Left lung (tissue), 10 donors: ENCODE results near the gene MACROD2. TPM values are rescaled to one million over a fixed set of nuclear protein-coding genes. Genes with fewer than 3 reads are reported as not detected.

Experiments
- ATAC-seq: fragments of 200-7000 bp; cut with Tn5 transposase; one replicate; pipeline ENCODE4 v1.9.1; 2020; ENCODE audit warnings: moderate library complexity
- DNase-seq, 4 donors: peaks; one replicate each; pipeline ENCODE4 v3.0.0-alpha.2; 2013 to 2020
- H3K27ac ChIP-seq, 2 donors: fragments of 200-600 bp; sonication (generic) in 1 of 2; one replicate each; pipeline versions ENCODE4 v1.5.0 to v1.8.0; 2020 to 2021
- H3K27me3 ChIP-seq, 2 donors: fragments of 200-600 bp; sonication (generic) in 1 of 2; one replicate each; pipeline versions ENCODE4 v1.5.0 to v1.8.0; 2020 to 2021
- H3K36me3 ChIP-seq, 2 donors: fragments of 200-600 bp; sonication (generic) in 1 of 2; one replicate each; pipeline versions ENCODE4 v1.5.0 to v1.8.0; 2020 to 2021
- H3K4me1 ChIP-seq, 2 donors: fragments of 200-600 bp; one replicate each; pipeline ENCODE4 v1.8.0; 2021
- H3K4me3 ChIP-seq, 2 donors: fragments of 200-600 bp; sonication (generic) in 1 of 2; one replicate each; pipeline versions ENCODE4 v1.5.0 to v1.8.0; 2020 to 2021; ENCODE audit warnings: mild to moderate bottlenecking in 1 of 2
- H3K9me3 ChIP-seq, 2 donors: fragments of 200-600 bp; sonication (generic) in 1 of 2; one replicate each; pipeline versions ENCODE4 v1.5.0 to v1.8.0; 2020 to 2021
- CTCF ChIP-seq, 2 donors: fragments of 200-600 bp; sonication (generic) in 1 of 2; IDR thresholded peaks; one replicate each; pipeline versions ENCODE4 v1.5.0 to v1.8.0; 2021; ENCODE audit warnings: antibody characterized with exemption in 2 of 2
- intact Hi-C, 2 donors: fragments of 100-400 bp; cut with DNase I; formaldehyde crosslinking; loops; one replicate each; pipeline versions ENCODE4 v1.11.2 to v1.14.2; 2022
- polyA plus RNA-seq, 6 donors: library from polyadenylated mRNA; unstranded; fragments of 120-200 nt; gene quantifications; one replicate each; pipeline ENCODE4 v1.2.1, GENCODE V29; 2013; ENCODE audit not compliant: insufficient read length in 6 of 6
- total RNA-seq, 2 donors: library from RNA; stranded (reverse); fragmentation: NEBNext Ultra II Directional; extraction: Animal tissue kit (Norgen Biotek cat#: 25700); gene quantifications; one replicate each; pipeline ENCODE4 v1.2.1, GENCODE V29; 2021
- donor health status: DM: no; HTN: yes; CAD: no.
- donor health status: DM: no; HTN: no; CAD: no.

Gene MACROD2
- total and polyA plus RNA-seq, 8 donors = 6.1 to 23.6 (median 8.9) TPM

- no peaks in the 10 kb centered on the region for H3K4me1 ChIP-seq
- DNase-seq (no peak), ATAC-seq (no peak)
- peaks cover 0 to 3% of the 10 kb centered on the region in 2 donors for H3K9me3 ChIP-seq
- no peak overlapping the region for H3K4me3 ChIP-seq
- no peaks in the 10 kb centered on the region for H3K27me3 ChIP-seq
- no peak for TF ChIP-seq CTCF (IDR thresholded peaks at IDR 0.05)
- H3K36me3 ChIP-seq = no peaks in the 10 kb centered on the region
- intact Hi-C loops = no loop called here
- H3K27ac ChIP-seq = no peak overlapping the region
These were observed 639.3 kb downstream of the MACROD2 start for GRCh38 chr20:14634665-14635064.

GRCh38 chr20:14637441-14637840 lies 642.1 kb downstream of the MACROD2 start:
- Histone ChIP-seq H3K36me3 (no peaks in the 10 kb centered on the region), H3K27me3 (no peaks in the 10 kb centered on the region), H3K4me1 (no peaks in the 10 kb centered on the region), H3K9me3 (peaks cover 0 to 26% of the 10 kb centered on the region in 2 donors), H3K27ac (no peak overlapping the region), H3K4me3 (no peak overlapping the region)
- DNase-seq (no peak), ATAC-seq (no peak)
- intact Hi-C loops = no loop called here
- no peak for TF ChIP-seq CTCF (IDR thresholded peaks at IDR 0.05)

- Histone ChIP-seq H3K4me1 (no peaks in the 10 kb centered on the region), H3K27me3 (no peaks in the 10 kb centered on the region), H3K27ac (no peak overlapping the region), H3K9me3 (peaks cover 0 to 27% of the 10 kb centered on the region in 2 donors), H3K4me3 (no peak overlapping the region), H3K36me3 (no peaks in the 10 kb centered on the region)
- intact Hi-C loops = no loop called here
- ATAC-seq = no peak
- no peak for DNase-seq
- TF ChIP-seq CTCF (IDR thresholded peaks at IDR 0.05) = no peak
These were observed 647.8 kb downstream of the MACROD2 start for GRCh38 chr20:14643146-14643545.

- Histone ChIP-seq H3K9me3 (peaks cover 0 to 27% of the 10 kb centered on the region in 2 donors), H3K27ac (no peak overlapping the region), H3K4me1 (no peaks in the 10 kb centered on the region), H3K27me3 (no peaks in the 10 kb centered on the region), H3K4me3 (no peak overlapping the region), H3K36me3 (no peaks in the 10 kb centered on the region)
- no peak for TF ChIP-seq CTCF (IDR thresholded peaks at IDR 0.05)
- DNase-seq = no peak
- no peak for ATAC-seq
- intact Hi-C loops = no loop called here
These were observed 648.2 kb downstream of the MACROD2 start for GRCh38 chr20:14643556-14643955.

GRCh38 chr20:14644306-14645097 lies 649.2 kb downstream of the MACROD2 start:
- Histone ChIP-seq H3K27me3 (no peaks in the 10 kb centered on the region), H3K4me1 (no peaks in the 10 kb centered on the region), H3K4me3 (no peak overlapping the region), H3K36me3 (no peaks in the 10 kb centered on the region), H3K9me3 (peaks cover 0 to 27% of the 10 kb centered on the region in 2 donors), H3K27ac (no peak overlapping the region)
- DNase-seq (no peak), ATAC-seq (no peak)
- intact Hi-C loops = no loop called here
- TF ChIP-seq CTCF (IDR thresholded peaks at IDR 0.05) = no peak
